ENCODE measurements around the gene THSD4.

THSD4 gene

DNA sequence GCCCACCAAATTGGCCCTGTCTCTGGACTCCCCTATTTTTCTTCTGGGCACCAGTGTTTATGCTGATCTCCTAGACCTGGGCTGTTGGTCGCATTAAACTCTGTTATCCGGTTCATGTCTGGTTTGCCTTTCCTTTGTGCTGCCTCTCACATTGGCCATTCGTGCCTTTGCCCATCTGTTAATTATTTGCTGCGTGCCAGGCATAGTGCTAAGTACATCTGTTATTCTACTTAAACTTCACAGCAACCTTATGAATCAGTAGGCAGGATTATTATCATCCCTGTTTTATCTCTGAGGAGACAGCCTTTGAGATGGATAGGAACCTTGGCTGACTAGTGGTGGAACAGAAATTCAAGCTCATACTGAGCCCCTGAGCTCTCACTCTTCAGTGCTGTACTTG lies 76.0 kb downstream of the THSD4 start:
- H3K27ac ChIP-seq (ENCODE audit: low read length), result no peak overlapping the region
- H3K9ac ChIP-seq (ENCODE audit: low read length in 2 of 2), result no peak overlapping the region
- no peaks in the 10 kb centered on the region for H3K9me3 ChIP-seq (ENCODE audit: control insufficient read depth in 2 of 2, low read length in 2 of 2)
- no peak overlapping the region for H3K4me3 ChIP-seq (ENCODE audit: low read length in 2 of 2)
- H3K27me3 ChIP-seq (ENCODE audit: control insufficient read depth in 1 of 2, insufficient read depth in 2 of 2, low read length in 2 of 2), result no peaks in the 10 kb centered on the region
- H3K36me3 ChIP-seq (ENCODE audit: control insufficient read depth in 2 of 2, insufficient read depth in 2 of 2, low read length in 2 of 2), result no peaks in the 10 kb centered on the region
- no peaks in the 10 kb centered on the region for H3K4me1 ChIP-seq (ENCODE audit: control insufficient read depth, insufficient read depth, low read length)

DNA sequence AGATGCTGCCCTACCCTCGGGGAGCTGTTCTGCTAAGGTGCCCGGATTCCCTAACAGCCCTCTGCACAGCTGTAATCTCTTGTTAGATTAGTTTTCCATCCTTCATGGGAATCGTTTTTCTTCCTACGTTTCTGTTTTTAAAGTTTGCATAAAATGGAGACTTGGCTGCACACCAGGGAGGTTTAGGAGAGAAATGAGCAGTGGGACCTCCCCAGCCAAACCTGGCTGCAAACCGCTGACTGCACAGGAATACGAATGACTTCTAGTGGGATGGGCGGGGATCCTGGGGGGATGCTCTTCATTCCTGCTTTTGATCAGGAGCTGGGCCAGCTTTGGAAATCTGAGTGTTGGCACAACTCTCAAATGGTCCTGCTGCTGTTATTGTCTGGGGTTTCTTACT lies 77.5 kb downstream of the THSD4 start:
- no peaks in the 10 kb centered on the region for H3K36me3 ChIP-seq (ENCODE audit: control insufficient read depth in 2 of 2, insufficient read depth in 2 of 2, low read length in 2 of 2)
- H3K9ac ChIP-seq (ENCODE audit: low read length in 2 of 2), result no peak overlapping the region
- H3K27me3 ChIP-seq (ENCODE audit: control insufficient read depth in 1 of 2, insufficient read depth in 2 of 2, low read length in 2 of 2), result no peaks in the 10 kb centered on the region

DNA sequence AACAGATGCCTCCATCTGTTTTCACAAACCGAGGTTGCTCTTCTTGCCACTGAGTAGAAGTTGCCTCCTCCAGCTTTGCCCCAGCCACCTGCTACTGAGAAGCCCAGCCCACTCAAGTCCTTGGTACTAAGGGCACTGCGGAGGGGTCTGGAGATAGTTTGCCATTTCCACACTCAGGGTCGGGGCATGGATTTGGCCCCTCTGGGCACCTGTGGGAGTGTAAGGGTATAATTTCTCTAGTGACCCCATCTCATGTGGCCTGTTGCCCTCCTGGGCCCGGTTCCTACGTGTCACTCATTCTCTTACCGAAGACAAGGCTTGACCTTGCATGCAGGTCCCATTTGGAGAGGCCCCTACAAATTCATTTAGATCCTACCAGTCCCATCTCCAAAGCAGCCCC lies 79.0 kb downstream of the THSD4 start:
- no peak overlapping the region for H3K27ac ChIP-seq (ENCODE audit: low read length)
- no peaks in the 10 kb centered on the region for H3K36me3 ChIP-seq (ENCODE audit: control insufficient read depth in 2 of 2, insufficient read depth in 2 of 2, low read length in 2 of 2)
- H3K4me3 ChIP-seq (ENCODE audit: low read length in 2 of 2), result no peak overlapping the region
- no peak overlapping the region for H3K9ac ChIP-seq (ENCODE audit: low read length in 2 of 2)
- no peaks in the 10 kb centered on the region for H3K27me3 ChIP-seq (ENCODE audit: control insufficient read depth in 1 of 2, insufficient read depth in 2 of 2, low read length in 2 of 2)
- H3K4me1 ChIP-seq (ENCODE audit: control insufficient read depth, insufficient read depth, low read length), result peaks cover 4% of the 10 kb centered on the region
- H3K9me3 ChIP-seq (ENCODE audit: control insufficient read depth in 2 of 2, low read length in 2 of 2), result no peaks in the 10 kb centered on the region

More for the DNA sequence above, 77.5 kb downstream of the THSD4 start:
- Histone ChIP-seq H3K27ac (ENCODE audit: low read length) (no peak overlapping the region), H3K9me3 (ENCODE audit: control insufficient read depth in 2 of 2, low read length in 2 of 2) (no peaks in the 10 kb centered on the region), H3K4me3 (ENCODE audit: low read length in 2 of 2) (no peak overlapping the region), H3K4me1 (ENCODE audit: control insufficient read depth, insufficient read depth, low read length) (no peaks in the 10 kb centered on the region)

DNA sequence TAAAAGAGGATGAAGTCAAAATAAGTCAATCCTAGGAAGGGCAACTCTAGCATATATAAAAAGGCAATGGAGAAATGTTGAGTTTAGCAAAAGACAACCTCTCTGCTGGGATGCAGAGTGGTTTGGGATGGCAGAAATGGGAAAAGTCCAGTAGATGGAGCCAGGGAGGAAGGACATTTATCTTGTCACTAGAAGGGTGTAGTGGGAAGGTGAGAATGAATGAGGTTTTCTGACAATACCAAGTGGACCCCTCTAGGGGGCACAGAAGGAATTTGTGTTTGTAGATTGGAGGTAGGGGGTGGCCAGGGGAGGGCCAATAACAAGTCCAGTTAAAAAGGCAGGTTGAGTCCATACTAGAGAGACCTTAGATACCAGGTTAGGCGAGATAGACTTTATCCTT lies 80.0 kb downstream of the THSD4 start:
- Histone ChIP-seq H3K9ac (ENCODE audit: low read length in 2 of 2) (no peak overlapping the region), H3K9me3 (ENCODE audit: control insufficient read depth in 2 of 2, low read length in 2 of 2) (no peaks in the 10 kb centered on the region), H3K27me3 (ENCODE audit: control insufficient read depth in 1 of 2, insufficient read depth in 2 of 2, low read length in 2 of 2) (no peaks in the 10 kb centered on the region), H3K4me1 (ENCODE audit: control insufficient read depth, insufficient read depth, low read length) (peaks cover 4% of the 10 kb centered on the region), H3K4me3 (ENCODE audit: low read length in 2 of 2) (no peak overlapping the region), H3K36me3 (ENCODE audit: control insufficient read depth in 2 of 2, insufficient read depth in 2 of 2, low read length in 2 of 2) (no peaks in the 10 kb centered on the region), H3K27ac (ENCODE audit: low read length) (no peak overlapping the region)

DNA sequence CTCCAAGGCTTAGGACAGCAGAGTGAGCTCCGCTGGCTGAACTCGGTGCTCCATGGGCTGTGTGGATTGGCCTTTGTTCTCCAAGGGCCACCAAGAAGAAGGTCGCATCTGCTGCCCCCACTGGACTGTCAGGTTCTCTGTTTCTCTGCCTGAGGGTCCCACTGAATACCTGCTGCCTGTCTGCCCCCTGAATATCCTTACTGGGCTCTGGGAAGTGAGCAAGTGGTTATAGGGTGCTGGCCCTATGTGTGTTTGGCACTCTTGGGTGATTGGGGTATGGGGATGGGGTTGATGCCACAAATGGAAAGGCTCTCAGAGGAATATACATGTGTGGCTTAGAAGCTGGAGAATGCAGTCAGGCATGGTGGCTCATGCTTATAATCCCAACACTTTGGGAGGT lies 82.3 kb downstream of the THSD4 start:
- no peak overlapping the region for H3K4me3 ChIP-seq (ENCODE audit: low read length in 2 of 2)
- H3K27ac ChIP-seq (ENCODE audit: low read length), result no peak overlapping the region
- H3K27me3 ChIP-seq (ENCODE audit: control insufficient read depth in 1 of 2, insufficient read depth in 2 of 2, low read length in 2 of 2), result no peaks in the 10 kb centered on the region
- no peak overlapping the region for H3K9ac ChIP-seq (ENCODE audit: low read length in 2 of 2)
- H3K9me3 ChIP-seq (ENCODE audit: control insufficient read depth in 2 of 2, low read length in 2 of 2), result no peaks in the 10 kb centered on the region
- H3K36me3 ChIP-seq (ENCODE audit: control insufficient read depth in 2 of 2, insufficient read depth in 2 of 2, low read length in 2 of 2), result no peaks in the 10 kb centered on the region
- peaks cover 6% of the 10 kb centered on the region for H3K4me1 ChIP-seq (ENCODE audit: control insufficient read depth, insufficient read depth, low read length)

DNA sequence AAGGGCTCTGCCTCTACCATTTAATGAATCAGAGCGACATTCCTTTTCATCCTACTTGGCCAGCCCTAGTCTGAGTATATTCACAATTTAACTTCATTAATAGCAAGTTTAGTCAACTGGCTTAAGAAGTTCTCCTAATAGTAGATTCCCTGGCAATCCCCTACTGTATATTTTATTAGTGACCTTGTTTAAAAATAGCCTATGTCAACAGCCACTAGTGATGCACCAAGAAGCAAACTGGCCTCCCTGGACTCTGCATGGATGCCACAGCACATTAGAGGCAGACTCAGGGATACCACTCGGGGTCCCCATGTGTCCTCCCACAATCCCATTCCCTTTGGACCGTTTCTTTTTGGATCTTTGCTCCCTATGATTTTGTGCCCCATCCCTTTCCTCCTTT lies 83.6 kb downstream of the THSD4 start:
- H3K4me3 ChIP-seq (ENCODE audit: low read length in 2 of 2), result no peak overlapping the region
- no peaks in the 10 kb centered on the region for H3K9me3 ChIP-seq (ENCODE audit: control insufficient read depth in 2 of 2, low read length in 2 of 2)
- H3K9ac ChIP-seq (ENCODE audit: low read length in 2 of 2), result no peak overlapping the region
- H3K27ac ChIP-seq (ENCODE audit: low read length), result no peak overlapping the region
- no peaks in the 10 kb centered on the region for H3K36me3 ChIP-seq (ENCODE audit: control insufficient read depth in 2 of 2, insufficient read depth in 2 of 2, low read length in 2 of 2)
- H3K4me1 ChIP-seq (ENCODE audit: control insufficient read depth, insufficient read depth, low read length), result peaks cover 9% of the 10 kb centered on the region
- H3K27me3 ChIP-seq (ENCODE audit: control insufficient read depth in 1 of 2, insufficient read depth in 2 of 2, low read length in 2 of 2), result no peaks in the 10 kb centered on the region

DNA sequence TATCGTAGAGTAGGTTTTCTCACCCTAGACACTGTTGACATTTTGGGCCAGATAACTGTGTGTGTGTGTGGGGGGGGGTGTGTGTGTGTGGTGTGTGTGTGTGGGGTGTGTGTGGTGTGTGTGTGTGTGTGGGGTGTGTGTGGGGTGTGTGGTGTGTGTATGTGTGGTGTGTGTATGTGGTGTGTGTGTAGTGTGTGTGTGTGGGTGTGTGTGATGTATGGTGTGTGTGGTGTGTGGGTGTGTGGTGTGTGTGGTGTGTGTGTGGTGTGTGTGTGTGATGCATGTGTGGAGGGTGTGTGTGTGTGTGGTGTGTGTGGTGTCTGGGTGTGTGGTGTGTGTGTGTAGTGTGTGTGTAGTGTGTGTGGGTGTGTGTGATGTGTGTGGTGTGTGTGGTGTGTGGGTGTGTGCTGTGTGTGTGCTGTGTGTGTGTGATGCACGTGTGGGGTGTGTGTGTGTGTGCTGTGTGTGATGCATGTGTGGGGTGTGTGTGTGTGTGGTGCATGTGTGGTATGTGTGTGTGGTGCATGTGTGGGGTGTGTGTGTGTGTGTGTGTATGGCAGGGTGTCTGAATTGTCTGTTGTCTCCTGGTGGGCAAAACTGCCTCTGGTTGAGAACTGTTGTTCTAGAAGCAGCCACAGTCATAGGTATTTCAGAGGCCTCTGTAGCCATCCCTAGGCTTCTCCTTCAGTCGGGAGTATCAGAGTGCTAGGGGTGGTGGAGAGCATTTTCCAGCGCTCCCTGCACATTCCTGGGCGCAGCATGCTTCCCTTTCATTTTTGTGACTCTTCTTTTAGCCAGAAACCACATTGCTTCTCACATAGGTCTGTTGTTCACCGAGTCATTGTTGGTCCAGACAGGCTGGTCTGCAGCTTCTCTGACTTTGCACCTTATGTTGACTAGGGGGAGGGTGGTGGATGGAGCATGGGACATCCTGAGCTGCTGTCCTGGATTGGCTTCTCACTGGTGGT lies 84.4 kb downstream of the THSD4 start:
- Histone ChIP-seq H3K9me3 (ENCODE audit: control insufficient read depth in 2 of 2, low read length in 2 of 2) (no peaks in the 10 kb centered on the region), H3K9ac (ENCODE audit: low read length in 2 of 2) (no peak overlapping the region), H3K36me3 (ENCODE audit: control insufficient read depth in 2 of 2, insufficient read depth in 2 of 2, low read length in 2 of 2) (no peaks in the 10 kb centered on the region), H3K27me3 (ENCODE audit: control insufficient read depth in 1 of 2, insufficient read depth in 2 of 2, low read length in 2 of 2) (no peaks in the 10 kb centered on the region), H3K4me3 (ENCODE audit: low read length in 2 of 2) (no peak overlapping the region), H3K4me1 (ENCODE audit: control insufficient read depth, insufficient read depth, low read length) (peaks cover 13% of the 10 kb centered on the region), H3K27ac (ENCODE audit: low read length) (no peak overlapping the region)

DNA sequence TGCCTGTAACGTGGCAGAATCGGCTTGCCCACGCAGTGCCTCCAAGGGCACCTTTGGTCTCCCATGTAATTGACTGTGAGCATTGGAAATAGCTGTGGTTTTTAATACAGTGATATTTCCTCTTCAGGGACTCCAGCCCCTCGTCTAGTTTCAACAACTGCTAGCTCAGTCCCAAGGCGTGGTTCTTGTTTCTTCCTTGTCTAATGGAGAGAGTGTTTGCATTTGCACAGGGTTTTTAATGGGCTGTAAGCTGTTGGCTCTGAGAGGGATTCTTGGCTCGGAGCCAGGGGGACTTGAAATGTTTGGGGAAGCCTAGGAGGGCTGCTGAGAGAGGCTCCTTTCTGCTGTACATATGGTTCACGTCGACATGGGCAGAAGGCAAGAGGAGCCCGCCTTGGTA lies 86.2 kb downstream of the THSD4 start:
- Histone ChIP-seq H3K9me3 (ENCODE audit: control insufficient read depth in 2 of 2, low read length in 2 of 2) (no peaks in the 10 kb centered on the region), H3K27me3 (ENCODE audit: control insufficient read depth in 1 of 2, insufficient read depth in 2 of 2, low read length in 2 of 2) (no peaks in the 10 kb centered on the region), H3K27ac (ENCODE audit: low read length) (no peak overlapping the region), H3K4me3 (ENCODE audit: low read length in 2 of 2) (no peak overlapping the region), H3K9ac (ENCODE audit: low read length in 2 of 2) (no peak overlapping the region), H3K4me1 (ENCODE audit: control insufficient read depth, insufficient read depth, low read length) (peaks cover 13% of the 10 kb centered on the region), H3K36me3 (ENCODE audit: control insufficient read depth in 2 of 2, insufficient read depth in 2 of 2, low read length in 2 of 2) (no peaks in the 10 kb centered on the region)

DNA sequence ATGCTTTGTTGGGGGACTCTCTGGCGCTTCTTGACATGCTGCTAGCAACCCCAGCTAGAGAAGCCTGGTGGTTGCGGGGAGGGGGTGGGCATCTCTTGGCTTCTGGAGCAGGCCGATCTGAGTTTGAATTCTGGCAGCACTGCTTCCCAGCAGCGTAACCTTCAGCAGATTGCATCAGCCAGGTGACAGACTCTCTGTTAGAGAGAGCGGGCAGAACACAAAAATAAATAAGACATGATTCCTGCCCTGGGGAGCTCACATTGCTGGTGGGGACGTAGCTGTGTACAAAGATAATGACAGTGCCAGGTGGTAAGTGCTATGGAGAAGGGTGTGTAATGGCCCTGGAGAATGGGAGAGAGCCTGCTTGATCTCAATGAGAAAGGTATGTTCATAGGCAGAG lies 87.4 kb downstream of the THSD4 start:
- H3K9me3 ChIP-seq (ENCODE audit: control insufficient read depth in 2 of 2, low read length in 2 of 2), result no peaks in the 10 kb centered on the region
- no peak overlapping the region for H3K27ac ChIP-seq (ENCODE audit: low read length)
- H3K27me3 ChIP-seq (ENCODE audit: control insufficient read depth in 1 of 2, insufficient read depth in 2 of 2, low read length in 2 of 2), result no peaks in the 10 kb centered on the region
- H3K36me3 ChIP-seq (ENCODE audit: control insufficient read depth in 2 of 2, insufficient read depth in 2 of 2, low read length in 2 of 2), result no peaks in the 10 kb centered on the region
- H3K9ac ChIP-seq (ENCODE audit: low read length in 2 of 2), result no peak overlapping the region
- H3K4me1 ChIP-seq (ENCODE audit: control insufficient read depth, insufficient read depth, low read length), result peaks cover 13% of the 10 kb centered on the region
- no peak overlapping the region for H3K4me3 ChIP-seq (ENCODE audit: low read length in 2 of 2)

DNA sequence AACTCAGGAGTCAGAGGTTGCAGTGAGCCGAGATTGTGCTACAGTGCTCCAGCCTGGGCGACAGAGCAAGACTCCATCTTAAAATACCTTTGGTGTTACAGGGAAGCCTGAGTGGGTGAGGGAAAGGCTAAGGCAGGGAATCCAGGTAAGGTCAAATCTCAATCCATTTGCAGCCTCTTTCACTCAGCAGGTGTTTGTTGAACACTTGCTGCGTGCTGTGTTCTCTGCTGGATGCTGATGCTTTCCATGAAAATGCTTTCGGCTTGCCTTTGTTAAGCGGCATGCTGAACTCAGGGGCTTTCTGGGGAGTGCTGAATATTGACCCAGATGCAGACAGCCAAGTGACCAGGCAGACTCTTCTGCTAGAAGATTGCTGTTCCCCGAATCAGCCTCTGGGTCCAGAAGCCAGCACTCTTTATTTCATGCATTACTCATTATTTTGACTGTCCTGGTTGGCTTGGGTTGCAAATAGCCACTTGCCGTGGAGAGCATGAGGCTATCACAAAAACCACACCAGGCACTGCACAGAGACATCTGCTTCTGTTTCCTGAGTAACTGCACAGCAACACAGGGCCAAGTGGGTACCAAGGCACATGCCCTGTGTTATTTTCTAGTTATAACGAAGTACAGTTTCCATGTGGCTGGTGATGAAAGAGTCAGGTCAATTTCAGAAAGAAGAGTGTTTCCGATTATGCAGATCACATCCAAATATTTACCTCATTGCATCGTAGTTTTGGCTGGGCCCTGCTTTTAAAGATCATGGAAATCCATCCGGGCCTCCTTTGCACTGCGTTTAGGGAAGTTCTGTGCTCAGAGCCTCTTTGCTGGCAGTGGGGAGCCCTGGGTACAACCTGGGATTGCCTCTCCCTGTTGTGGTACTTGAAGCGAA lies 88.6 kb downstream of the THSD4 start:
- Histone ChIP-seq H3K27ac (ENCODE audit: low read length) (no peak overlapping the region), H3K9me3 (ENCODE audit: control insufficient read depth in 2 of 2, low read length in 2 of 2) (no peaks in the 10 kb centered on the region), H3K9ac (ENCODE audit: low read length in 2 of 2) (no peak overlapping the region), H3K4me1 (ENCODE audit: control insufficient read depth, insufficient read depth, low read length) (peaks cover 13% of the 10 kb centered on the region), H3K4me3 (ENCODE audit: low read length in 2 of 2) (no peak overlapping the region), H3K27me3 (ENCODE audit: control insufficient read depth in 1 of 2, insufficient read depth in 2 of 2, low read length in 2 of 2) (no peaks in the 10 kb centered on the region), H3K36me3 (ENCODE audit: control insufficient read depth in 2 of 2, insufficient read depth in 2 of 2, low read length in 2 of 2) (no peaks in the 10 kb centered on the region)

Measured in stomach smooth muscle (tissue), 2 donors.